Measurements from ENCODE around the gene RSPH1. TPM values are rescaled to one million over a fixed set of nuclear protein-coding genes. Genes with fewer than 3 reads are reported as not detected.
A peak's percentile ranks its signal among the peaks of the same experiment; 100 is the strongest.

Gene RSPH1
- total RNA-seq, 1 experiment from 2014 or later: not detected

DNA sequence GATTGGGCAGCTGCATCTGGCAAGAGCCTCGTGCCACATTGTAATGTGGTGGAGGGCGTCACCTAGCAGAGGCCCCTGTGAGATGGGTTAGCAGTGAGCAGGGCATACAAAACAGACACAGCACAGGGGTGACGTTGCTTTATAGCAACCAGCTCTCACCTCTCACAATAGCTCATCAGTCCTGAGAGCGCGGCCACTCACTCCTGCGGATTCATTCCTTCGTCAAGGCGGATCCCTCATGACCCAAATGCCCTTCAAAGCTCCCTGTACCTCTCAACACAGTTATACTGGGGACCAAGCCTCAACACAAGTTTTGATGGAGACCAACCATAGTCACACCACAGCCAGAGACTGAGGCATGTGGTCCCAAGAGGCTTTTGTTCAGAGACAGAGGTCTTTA lies 40.6 kb upstream of the RSPH1 start:
- peaks cover 2% of the 10 kb centered on the region for H3K36me3 ChIP-seq (replicated peaks; ENCODE audit: control insufficient read depth, insufficient read depth, low read length)
- H3K4me3 ChIP-seq (ENCODE audit: insufficient read depth, low read depth, low read length): no peak overlapping the region
- no peaks in the 10 kb centered on the region for H3K27me3 ChIP-seq (ENCODE audit: control insufficient read depth, insufficient read depth, low read length)
- DNase-seq: no peak

DNA sequence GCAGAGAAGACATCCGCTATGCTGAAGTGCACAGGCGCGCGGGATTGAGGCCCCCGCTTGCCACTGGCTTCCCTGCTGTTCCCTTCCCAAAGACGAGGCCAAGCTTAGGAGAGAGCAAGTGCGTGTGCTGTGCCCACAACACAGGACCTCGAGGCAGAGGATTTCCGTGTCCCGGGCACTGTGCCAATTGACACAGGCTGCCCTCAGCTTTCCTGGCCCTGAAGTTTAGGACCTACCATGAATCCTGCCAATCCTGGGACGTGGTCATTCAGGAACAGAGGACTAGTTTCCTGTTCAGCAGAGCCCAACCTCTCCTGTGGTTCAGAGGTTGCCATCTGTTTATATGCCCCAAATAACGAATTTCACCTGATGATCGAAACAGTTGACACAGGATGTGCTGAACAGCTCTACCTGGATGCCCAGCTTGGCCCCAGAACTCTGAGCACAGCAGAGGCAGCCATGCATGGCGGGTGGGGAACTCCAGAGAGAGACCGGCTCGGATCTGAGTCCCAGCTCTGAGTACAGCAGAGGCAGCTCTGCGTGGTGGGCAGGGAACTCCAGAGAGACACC lies 39.7 kb upstream of the RSPH1 start:
- no peak for DNase-seq
- Histone ChIP-seq H3K36me3 (replicated peaks; ENCODE audit: control insufficient read depth, insufficient read depth, low read length) (peaks cover 2% of the 10 kb centered on the region), H3K4me3 (ENCODE audit: insufficient read depth, low read depth, low read length) (no peak overlapping the region), H3K27me3 (ENCODE audit: control insufficient read depth, insufficient read depth, low read length) (no peaks in the 10 kb centered on the region)

DNA sequence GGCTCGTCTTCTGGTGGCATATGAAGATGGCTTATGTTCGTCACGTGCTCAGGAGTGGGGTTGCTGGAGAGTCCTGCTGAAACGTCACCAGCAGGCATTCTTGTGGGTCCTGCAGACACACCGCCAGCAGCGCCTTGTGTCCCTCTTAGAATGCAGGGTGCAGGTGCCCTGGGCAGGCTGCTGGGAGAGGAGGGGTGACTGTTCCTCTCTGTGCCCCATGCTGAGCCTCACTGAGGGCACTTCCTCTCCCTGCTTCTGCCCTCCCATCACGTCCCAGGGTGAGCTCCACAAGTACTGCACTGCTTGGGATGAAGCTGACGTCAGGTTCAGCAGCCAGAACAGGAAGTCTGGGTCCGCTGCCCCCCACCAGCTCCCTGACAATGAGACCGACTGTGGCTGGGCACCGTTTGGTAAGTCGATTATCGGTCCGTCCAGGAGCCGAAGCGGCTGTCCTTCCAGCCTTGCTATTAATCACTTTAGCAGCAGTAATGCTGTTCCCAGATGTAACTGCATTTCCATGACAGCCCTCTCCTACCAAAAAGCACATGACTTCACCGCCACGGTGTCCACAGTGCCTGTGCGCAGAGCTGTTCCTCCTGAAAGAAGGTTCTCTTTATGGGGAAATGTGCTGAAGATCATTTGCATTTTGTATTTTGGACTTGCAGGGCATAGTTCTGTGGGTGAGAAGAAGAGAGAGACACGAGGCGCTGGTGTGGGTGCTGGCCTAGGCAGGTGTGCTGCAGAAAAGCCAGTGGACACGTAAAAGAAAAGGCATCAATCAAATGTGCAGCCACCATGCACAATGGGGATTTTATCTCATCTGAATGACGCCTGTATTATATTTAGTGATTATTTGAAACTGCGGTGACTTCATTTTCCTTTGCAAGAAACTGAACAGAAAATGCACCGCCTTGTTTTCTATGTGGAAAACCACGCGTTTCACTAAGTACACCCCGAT lies 38.7 kb upstream of the RSPH1 start:
- Histone ChIP-seq H3K4me3 (ENCODE audit: insufficient read depth, low read depth, low read length) (no peak overlapping the region), H3K27me3 (ENCODE audit: control insufficient read depth, insufficient read depth, low read length) (no peaks in the 10 kb centered on the region), H3K36me3 (replicated peaks; ENCODE audit: control insufficient read depth, insufficient read depth, low read length) (peaks cover 2% of the 10 kb centered on the region)
- no peak for DNase-seq

DNA sequence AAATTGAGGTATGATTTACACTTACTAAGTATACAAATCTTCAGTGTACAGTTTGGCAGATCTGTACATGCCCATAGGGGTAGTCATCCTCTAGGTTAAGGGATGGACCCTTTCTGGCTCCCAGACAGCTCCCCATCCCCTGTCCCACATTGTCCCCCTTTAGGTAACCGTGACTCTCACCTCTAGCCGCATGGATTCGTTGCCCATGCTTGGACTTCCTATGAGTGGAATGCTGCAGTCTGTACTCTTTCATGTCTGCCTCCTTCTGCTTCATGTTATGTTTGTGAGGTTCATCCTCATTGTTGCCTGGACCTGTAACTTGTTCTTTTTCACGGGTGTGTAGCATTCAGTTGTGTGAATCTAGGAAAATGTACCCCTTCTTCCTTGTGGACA lies 37.9 kb upstream of the RSPH1 start:
- Histone ChIP-seq H3K27me3 (ENCODE audit: control insufficient read depth, insufficient read depth, low read length) (no peaks in the 10 kb centered on the region), H3K36me3 (replicated peaks; ENCODE audit: control insufficient read depth, insufficient read depth, low read length) (peaks cover 2% of the 10 kb centered on the region), H3K4me3 (ENCODE audit: insufficient read depth, low read depth, low read length) (no peak overlapping the region)
- no peak for DNase-seq

DNA sequence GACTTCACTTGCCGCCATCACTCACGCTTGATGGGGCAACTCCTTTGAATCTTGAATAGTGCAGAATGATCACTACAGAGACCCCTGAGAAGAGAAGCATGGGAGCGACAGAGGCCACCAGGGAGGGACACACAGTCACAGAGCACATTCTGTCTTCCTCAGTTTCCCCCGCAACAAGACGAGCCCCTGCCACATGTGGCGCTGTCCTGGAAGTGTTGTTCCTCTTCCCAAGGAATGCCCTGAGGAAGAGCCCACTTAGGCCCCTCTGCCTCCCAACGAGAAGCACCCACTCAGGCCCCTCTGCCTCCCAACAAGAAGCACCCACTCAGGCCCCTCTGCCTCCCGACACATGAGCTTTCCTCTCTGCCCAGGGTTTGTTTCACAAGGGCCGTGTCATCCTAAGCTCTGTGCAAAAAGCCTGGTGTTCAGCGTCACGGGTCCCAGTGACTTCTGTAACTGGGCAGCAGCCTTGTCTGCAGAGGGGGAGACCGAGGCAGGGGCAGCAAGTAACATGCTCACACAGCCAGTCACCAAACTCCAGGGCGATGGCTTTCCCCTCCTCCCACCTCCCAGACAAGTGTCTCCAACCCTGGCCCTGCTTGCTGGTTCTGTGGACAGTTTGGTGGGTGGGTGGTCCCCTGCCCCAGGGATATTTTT lies 37.4 kb upstream of the RSPH1 start:
- Histone ChIP-seq H3K36me3 (replicated peaks; ENCODE audit: control insufficient read depth, insufficient read depth, low read length) (peaks cover 2% of the 10 kb centered on the region), H3K27me3 (ENCODE audit: control insufficient read depth, insufficient read depth, low read length) (no peaks in the 10 kb centered on the region), H3K4me3 (ENCODE audit: insufficient read depth, low read depth, low read length) (no peak overlapping the region)
- no peak for DNase-seq

DNA sequence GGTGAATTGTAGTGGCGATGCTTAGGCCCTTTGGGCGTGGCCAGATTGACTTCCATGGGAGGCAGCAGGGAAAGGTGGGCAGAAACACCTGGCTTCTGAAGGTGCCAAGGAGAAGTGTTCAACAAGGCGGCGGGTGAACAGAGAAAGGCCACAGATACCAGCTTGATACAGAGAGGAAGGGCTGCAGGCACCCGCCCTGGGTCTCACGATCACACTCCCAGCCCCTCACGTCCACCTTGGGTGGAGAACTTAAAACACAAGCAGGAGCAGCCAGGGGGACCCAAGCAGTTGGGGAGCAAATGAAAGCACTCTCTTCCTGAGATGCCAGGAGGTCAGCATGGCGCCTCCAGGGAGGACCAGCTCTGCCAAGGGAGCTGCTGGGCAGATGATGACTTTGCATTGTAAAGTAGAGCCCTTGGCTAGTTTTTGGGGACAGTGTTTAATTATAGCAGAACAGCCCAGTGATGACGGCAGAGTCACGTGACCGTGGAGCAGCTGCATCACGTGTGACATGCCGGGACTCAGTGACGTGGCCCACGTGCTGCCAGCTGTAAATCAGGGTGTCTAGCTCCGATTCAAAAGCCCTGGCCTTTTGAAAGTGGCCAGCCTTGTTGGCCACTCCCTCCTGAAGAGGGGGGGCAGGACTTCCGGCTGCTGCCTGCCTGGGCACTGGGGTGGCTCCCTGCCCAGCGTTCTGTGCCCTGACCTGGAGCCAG lies 36.6 kb upstream of the RSPH1 start:
- Histone ChIP-seq H3K27me3 (ENCODE audit: control insufficient read depth, insufficient read depth, low read length) (no peaks in the 10 kb centered on the region), H3K4me3 (ENCODE audit: insufficient read depth, low read depth, low read length) (no peak overlapping the region), H3K36me3 (replicated peaks; ENCODE audit: control insufficient read depth, insufficient read depth, low read length) (peaks cover 2% of the 10 kb centered on the region)
- no peak for DNase-seq

DNA sequence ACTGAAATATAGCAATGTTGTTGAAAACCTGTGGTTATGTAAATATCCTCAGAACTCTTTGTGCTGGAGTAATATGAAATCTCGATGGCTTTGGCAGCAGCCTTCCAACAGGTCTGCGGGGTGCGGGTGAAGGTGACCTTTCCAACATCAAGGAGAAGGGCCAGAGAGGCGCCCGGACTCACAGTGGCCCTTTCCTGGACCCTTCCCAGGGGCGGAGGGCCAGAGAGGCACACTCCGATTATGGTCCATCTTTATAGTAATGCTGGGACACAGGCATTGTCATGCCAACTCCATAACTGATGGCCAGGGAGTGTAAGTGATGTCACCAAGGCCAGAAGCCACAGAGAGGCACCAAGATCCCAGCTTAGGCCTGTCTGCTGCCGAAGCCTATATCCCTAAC lies 35.7 kb upstream of the RSPH1 start:
- H3K4me3 ChIP-seq (ENCODE audit: insufficient read depth, low read depth, low read length): no peak overlapping the region
- no peaks in the 10 kb centered on the region for H3K27me3 ChIP-seq (ENCODE audit: control insufficient read depth, insufficient read depth, low read length)
- H3K36me3 ChIP-seq (replicated peaks; ENCODE audit: control insufficient read depth, insufficient read depth, low read length): peaks cover 2% of the 10 kb centered on the region
- DNase-seq: no peak

DNA sequence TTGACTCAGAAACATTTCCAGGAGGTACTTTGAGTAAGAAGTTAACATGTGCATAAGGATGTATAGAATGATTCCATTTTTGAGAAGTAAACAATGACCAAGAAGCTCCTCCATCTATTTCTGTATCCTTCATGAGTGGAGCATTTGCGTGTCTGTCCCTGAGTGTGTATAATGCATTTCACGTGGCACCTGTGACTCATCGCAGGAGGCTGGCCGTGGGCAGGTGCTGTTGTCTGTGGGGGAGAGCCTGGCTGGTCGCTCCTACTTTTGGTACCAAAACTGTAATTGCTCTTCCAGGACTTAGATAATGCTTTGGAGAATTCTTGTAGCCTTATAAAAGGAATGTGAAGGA lies 34.1 kb upstream of the RSPH1 start:
- Histone ChIP-seq H3K36me3 (replicated peaks; ENCODE audit: control insufficient read depth, insufficient read depth, low read length) (peaks cover 2% of the 10 kb centered on the region), H3K4me3 (ENCODE audit: insufficient read depth, low read depth, low read length) (no peak overlapping the region), H3K27me3 (ENCODE audit: control insufficient read depth, insufficient read depth, low read length) (no peaks in the 10 kb centered on the region)
- DNase-seq: no peak

DNA sequence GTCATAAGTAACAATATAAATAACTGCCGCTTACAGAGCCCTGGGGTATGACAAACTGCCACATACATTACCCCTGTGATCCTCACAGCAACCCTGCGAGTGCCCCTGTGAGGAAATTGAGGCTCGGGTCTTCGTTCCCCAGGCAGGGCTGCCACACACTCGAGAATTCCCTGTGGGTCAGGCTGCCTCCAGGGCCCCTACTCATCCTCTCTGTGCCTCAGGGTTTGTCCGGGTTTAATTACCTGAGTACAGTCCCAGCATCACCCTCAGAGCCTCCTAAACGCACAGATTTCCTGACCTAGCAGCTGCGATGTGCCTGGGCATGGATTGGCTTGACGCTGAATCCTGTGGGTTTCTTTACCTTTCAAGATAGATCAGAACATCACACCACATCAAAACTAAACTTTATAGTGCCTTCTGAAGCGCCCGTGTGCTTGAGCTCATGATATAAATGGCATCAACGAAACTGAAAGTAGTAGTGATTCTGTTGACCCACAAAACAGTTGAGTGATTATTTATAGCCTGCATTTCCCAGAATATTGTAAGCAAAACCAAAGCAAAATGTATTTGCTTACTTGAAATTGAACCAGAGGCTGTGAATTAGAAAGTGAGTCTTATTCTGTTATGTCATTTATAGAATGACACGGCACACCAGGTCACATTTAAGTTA lies 31.6 kb upstream of the RSPH1 start:
- no peaks in the 10 kb centered on the region for H3K27me3 ChIP-seq (ENCODE audit: control insufficient read depth, insufficient read depth, low read length)
- H3K36me3 ChIP-seq (replicated peaks; ENCODE audit: control insufficient read depth, insufficient read depth, low read length): no peaks in the 10 kb centered on the region; the same call in 1 of the 2 replicates
- no peak overlapping the region for H3K4me3 ChIP-seq (ENCODE audit: insufficient read depth, low read depth, low read length)
- no peak for DNase-seq

DNA sequence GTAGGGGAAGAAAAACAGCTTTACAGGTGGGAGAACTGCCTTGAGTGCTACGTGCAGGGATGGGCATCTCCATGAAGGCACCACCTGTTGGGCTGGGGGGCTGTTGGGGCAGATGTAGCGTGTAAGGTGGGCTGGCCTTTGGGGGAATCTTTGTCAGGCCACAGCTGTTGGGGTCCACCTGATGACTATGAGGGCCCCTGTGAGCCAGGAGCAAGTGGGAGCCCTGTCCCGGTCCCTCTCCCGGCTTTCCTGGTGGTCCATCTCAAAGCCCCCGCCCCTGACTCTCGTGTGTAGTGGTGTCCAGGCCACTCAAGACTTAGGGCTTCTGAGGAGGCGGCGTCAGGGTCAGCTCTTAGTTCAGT lies 31.1 kb upstream of the RSPH1 start:
- DNase-seq: no peak
- H3K27me3 ChIP-seq (ENCODE audit: control insufficient read depth, insufficient read depth, low read length): no peaks in the 10 kb centered on the region
- H3K36me3 ChIP-seq (replicated peaks; ENCODE audit: control insufficient read depth, insufficient read depth, low read length): no peaks in the 10 kb centered on the region; the same call in 1 of the 2 replicates
- no peak overlapping the region for H3K4me3 ChIP-seq (ENCODE audit: insufficient read depth, low read depth, low read length)

DNA sequence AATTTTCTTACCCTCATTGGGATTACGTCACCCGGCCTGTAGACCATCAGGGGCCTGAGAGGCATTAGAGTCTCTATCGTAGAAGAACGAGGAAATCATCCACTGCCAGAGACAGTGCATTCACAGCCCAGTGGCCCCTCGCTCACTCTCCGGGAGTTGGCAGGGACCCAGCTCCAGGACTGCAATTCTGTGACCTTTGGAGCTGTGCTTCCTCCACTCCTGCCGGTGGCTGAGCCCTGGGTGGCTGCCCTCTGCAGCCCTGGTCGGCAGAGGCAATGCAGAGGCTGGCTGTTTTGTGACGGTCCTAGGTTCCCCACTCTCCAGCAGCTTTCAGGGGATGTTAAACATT lies 30.3 kb upstream of the RSPH1 start:
- no peak for DNase-seq
- Histone ChIP-seq H3K4me3 (ENCODE audit: insufficient read depth, low read depth, low read length) (no peak overlapping the region), H3K36me3 (replicated peaks; ENCODE audit: control insufficient read depth, insufficient read depth, low read length) (no peaks in the 10 kb centered on the region; the same call in 1 of the 2 replicates), H3K27me3 (ENCODE audit: control insufficient read depth, insufficient read depth, low read length) (no peaks in the 10 kb centered on the region)

DNA sequence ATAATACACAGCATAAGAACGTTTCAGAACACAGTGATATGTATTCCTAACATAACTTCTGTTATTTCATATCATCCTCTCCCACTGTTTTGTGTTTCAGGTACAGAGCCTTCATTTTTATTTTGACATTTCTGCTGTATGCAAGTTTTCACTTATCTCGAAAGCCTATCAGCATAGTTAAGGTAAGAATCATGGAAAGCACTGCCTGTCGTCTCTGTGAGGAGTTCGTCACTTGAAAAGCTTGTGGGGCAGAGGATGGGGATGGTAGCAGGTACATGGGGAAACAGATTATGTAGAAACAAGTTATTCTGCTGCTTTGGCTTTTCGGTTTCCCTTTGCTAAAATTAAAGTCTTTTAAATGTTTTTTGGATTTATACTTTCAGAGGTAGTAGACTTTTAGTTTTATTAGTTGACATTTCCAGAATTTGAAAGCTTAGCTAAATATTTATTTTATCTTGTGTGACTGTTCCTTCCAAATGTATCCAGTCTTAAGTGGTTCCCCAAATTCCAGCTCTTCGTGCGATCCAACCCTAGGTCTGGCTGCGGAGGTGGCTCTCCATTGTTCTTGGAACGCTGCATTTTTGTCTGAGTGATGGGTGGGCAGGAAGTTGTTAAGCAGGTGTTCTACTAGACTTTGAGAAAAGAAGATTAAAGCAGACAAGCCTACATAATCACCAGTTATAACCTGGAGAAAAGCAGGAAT lies 29.8 kb upstream of the RSPH1 start:
- DNase-seq: no peak
- H3K27me3 ChIP-seq (ENCODE audit: control insufficient read depth, insufficient read depth, low read length): no peaks in the 10 kb centered on the region
- H3K4me3 ChIP-seq (ENCODE audit: insufficient read depth, low read depth, low read length): no peak overlapping the region
- H3K36me3 ChIP-seq (replicated peaks; ENCODE audit: control insufficient read depth, insufficient read depth, low read length): no peaks in the 10 kb centered on the region; the same call in 1 of the 2 replicates

DNA sequence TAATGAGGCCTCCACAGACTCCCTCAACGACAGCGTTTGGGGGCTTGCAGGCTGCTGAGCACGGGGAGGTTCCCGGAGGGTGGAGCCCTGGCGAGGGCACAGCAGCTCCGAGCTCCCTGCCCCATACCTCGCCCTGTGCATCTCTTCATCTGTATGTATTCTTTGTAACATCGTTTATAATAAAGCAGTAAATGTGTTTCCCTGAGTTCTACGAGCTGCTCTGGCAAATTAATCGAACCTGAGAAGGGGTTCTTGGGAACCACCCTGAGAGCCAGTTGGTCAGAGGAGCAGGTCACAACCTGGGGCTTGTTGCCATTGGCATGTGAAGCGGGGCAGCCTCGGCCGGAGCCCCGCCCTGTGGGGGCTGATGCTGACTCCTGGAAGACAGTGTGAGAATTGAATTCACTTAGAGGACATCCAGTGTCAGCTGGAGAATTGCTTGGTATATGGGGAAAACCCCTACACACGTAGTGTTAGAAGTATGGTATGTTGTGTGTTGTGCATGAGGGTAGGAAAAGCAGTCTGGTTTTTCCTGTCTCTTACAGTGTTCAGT lies 29.1 kb upstream of the RSPH1 start:
- Histone ChIP-seq H3K36me3 (replicated peaks; ENCODE audit: control insufficient read depth, insufficient read depth, low read length) (no peaks in the 10 kb centered on the region; the same call in 1 of the 2 replicates), H3K27me3 (ENCODE audit: control insufficient read depth, insufficient read depth, low read length) (no peaks in the 10 kb centered on the region), H3K4me3 (ENCODE audit: insufficient read depth, low read depth, low read length) (peak overlapping the region; percentile 17)
- DNase-seq: peak; percentile 86
